H7 (cell line): ENCODE data around the gene ASRGL1. TPM values are rescaled to one million over a fixed set of nuclear protein-coding genes. Genes with fewer than 3 reads are reported as not detected.
A peak's percentile ranks its signal among the peaks of the same experiment; 100 is the strongest.

Source experiments
- DNase-seq: peaks from one replicate; pipeline ENCODE4 v3.0.0; 2012
- H3K27me3 ChIP-seq: 2 replicates; pipeline ENCODE4 v1.6.0; 2011; ENCODE audit warnings: mild to moderate bottlenecking, low read length; ENCODE audit not compliant: control insufficient read depth, insufficient read depth
- H3K36me3 ChIP-seq: replicated peaks from 2 replicates; pipeline ENCODE4 v1.5.1; 2011; ENCODE audit warnings: low read length; ENCODE audit not compliant: control insufficient read depth, insufficient read depth
- H3K4me3 ChIP-seq: 2 replicates; pipeline ENCODE4 v1.5.1; 2011; ENCODE audit warnings: low read depth, mild to moderate bottlenecking, control low read depth, low read length, moderate library complexity; ENCODE audit not compliant: insufficient read depth
- total RNA-seq: library from RNA; depleted of rRNA; stranded (reverse); fragments of >200 nt; shearing (Covaris generic); gene quantifications from 2 replicates; pipeline ENCODE4 v1.2.3, GENCODE V29; 2014

ASRGL1 gene
- total RNA-seq, 1 experiment from 2014 or later = 56.3 TPM

- no peaks in the 10 kb centered on the region for H3K27me3 ChIP-seq
- H3K4me3 ChIP-seq = no peak overlapping the region
- DNase-seq = no peak
- no peaks in the 10 kb centered on the region for H3K36me3 ChIP-seq
Measured at GRCh38 chr11:62393735-62394134, 56.5 kb downstream of the ASRGL1 start.

- Histone ChIP-seq H3K4me3 (peak overlapping the region; percentile 4; the same call in 1 of the 2 replicates), H3K36me3 (no peaks in the 10 kb centered on the region), H3K27me3 (no peaks in the 10 kb centered on the region)
- DNase-seq = peak; percentile 83
Measured at GRCh38 chr11:62394825-62395538, 57.7 kb downstream of the ASRGL1 start.

- DNase-seq = no peak
- no peaks in the 10 kb centered on the region for H3K27me3 ChIP-seq
- H3K4me3 ChIP-seq = no peak overlapping the region
- H3K36me3 ChIP-seq = no peaks in the 10 kb centered on the region
Measured at GRCh38 chr11:62395885-62396551, 58.8 kb downstream of the ASRGL1 start.

- H3K27me3 ChIP-seq = no peaks in the 10 kb centered on the region
- no peak overlapping the region for H3K4me3 ChIP-seq
- no peaks in the 10 kb centered on the region for H3K36me3 ChIP-seq
- peak; percentile 75 for DNase-seq
Measured at GRCh38 chr11:62398011-62398994, 61.1 kb downstream of the ASRGL1 start.

GRCh38 chr11:62399172-62399877 lies 62.1 kb downstream of the ASRGL1 start:
- H3K36me3 ChIP-seq = no peaks in the 10 kb centered on the region
- H3K27me3 ChIP-seq = no peaks in the 10 kb centered on the region
- H3K4me3 ChIP-seq = no peak overlapping the region
- peak; percentile 43 for DNase-seq

- H3K4me3 ChIP-seq = no peak overlapping the region
- no peaks in the 10 kb centered on the region for H3K27me3 ChIP-seq
- no peaks in the 10 kb centered on the region for H3K36me3 ChIP-seq
- DNase-seq = peak; percentile 54
Measured at GRCh38 chr11:62399878-62400266, 62.6 kb downstream of the ASRGL1 start.

- peak; percentile 10 for DNase-seq
- H3K27me3 ChIP-seq = no peaks in the 10 kb centered on the region
- H3K36me3 ChIP-seq = no peaks in the 10 kb centered on the region
- no peak overlapping the region for H3K4me3 ChIP-seq
Measured at GRCh38 chr11:62400281-62400680, 63.0 kb downstream of the ASRGL1 start.

- peak; percentile 30 for DNase-seq
- no peaks in the 10 kb centered on the region for H3K27me3 ChIP-seq
- no peak overlapping the region for H3K4me3 ChIP-seq
- H3K36me3 ChIP-seq = no peaks in the 10 kb centered on the region
Measured at GRCh38 chr11:62400760-62401159, 63.5 kb downstream of the ASRGL1 start.

- Histone ChIP-seq H3K36me3 (no peaks in the 10 kb centered on the region), H3K4me3 (no peak overlapping the region), H3K27me3 (no peaks in the 10 kb centered on the region)
- DNase-seq = no peak
Measured at GRCh38 chr11:62401356-62401755, 64.1 kb downstream of the ASRGL1 start.

- DNase-seq = peak; percentile 54
- H3K4me3 ChIP-seq = no peak overlapping the region
- H3K36me3 ChIP-seq = no peaks in the 10 kb centered on the region
- no peaks in the 10 kb centered on the region for H3K27me3 ChIP-seq
Measured at GRCh38 chr11:62401811-62402210, 64.6 kb downstream of the ASRGL1 start.

GRCh38 chr11:62402226-62402959 lies 65.1 kb downstream of the ASRGL1 start:
- H3K36me3 ChIP-seq = no peaks in the 10 kb centered on the region
- H3K27me3 ChIP-seq = no peaks in the 10 kb centered on the region
- no peak overlapping the region for H3K4me3 ChIP-seq
- peak; percentile 9 for DNase-seq

- no peak overlapping the region for H3K4me3 ChIP-seq
- no peak for DNase-seq
- H3K27me3 ChIP-seq = no peaks in the 10 kb centered on the region
- no peaks in the 10 kb centered on the region for H3K36me3 ChIP-seq
Measured at GRCh38 chr11:62402960-62403730, 65.9 kb downstream of the ASRGL1 start.

- H3K4me3 ChIP-seq = no peak overlapping the region
- no peak for DNase-seq
- H3K27me3 ChIP-seq = no peaks in the 10 kb centered on the region
- no peaks in the 10 kb centered on the region for H3K36me3 ChIP-seq
Measured at GRCh38 chr11:62404435-62404834, 67.2 kb downstream of the ASRGL1 start.
